K562 (cell line): ENCODE measurements around the gene TSPAN15. TPM values are rescaled to one million over a fixed set of nuclear protein-coding genes. Genes with fewer than 3 reads are reported as not detected.

Experiments used
- ARHGAP35 ChIP-seq: fragments of 450-650 bp; IDR thresholded peaks from 2 replicates; pipeline ENCODE4 v1.6.1; 2018; ENCODE audit not compliant: partially characterized antibody
- ATF6 ChIP-seq: sonication (generic); formaldehyde crosslinking; IDR thresholded peaks from 2 replicates; pipeline ENCODE4 v1.4.0; 2020; ENCODE audit warnings: mild to moderate bottlenecking, missing genetic modification reagents
- ELF2 ChIP-seq: fragments of 250-450 bp; sonication (Bioruptor Pico); IDR thresholded peaks from 2 replicates; pipeline ENCODE4 v1.5.0; 2021; ENCODE audit warnings: mild to moderate bottlenecking
- FOXJ2 ChIP-seq: fragments of 200-800 bp; sonication (Bioruptor generic); IDR thresholded peaks from 2 replicates; pipeline ENCODE4 v1.6.1; 2016; ENCODE audit warnings: missing genetic modification characterization, missing compliant biosample characterization
- GATA2 ChIP-seq: sonication (generic); formaldehyde crosslinking; IDR thresholded peaks from 2 replicates; pipeline ENCODE4 v1.4.0; 2020; ENCODE audit warnings: mild to moderate bottlenecking, missing genetic modification reagents
- HBP1 ChIP-seq: fragments of 450-650 bp; formaldehyde crosslinking; IDR thresholded peaks from 2 replicates; pipeline ENCODE4 v1.4.0; 2022; ENCODE audit warnings: missing genetic modification characterization
- HDAC2 ChIP-seq: fragments of 450-650 bp; IDR thresholded peaks from 2 replicates; pipeline ENCODE4 v1.6.1; 2016; ENCODE audit warnings: mild to moderate bottlenecking
- HDGF ChIP-seq: fragments of 450-650 bp; IDR thresholded peaks from 2 replicates; pipeline ENCODE4 v1.6.1; 2016
- HNRNPH1 ChIP-seq: fragments of 200-400 bp; formaldehyde crosslinking; optimal IDR thresholded peaks from 2 replicates; pipeline ENCODE3; 2017; ENCODE audit warnings: low read depth, mild to moderate bottlenecking, low read length, moderate library complexity
- KDM1A ChIP-seq, 2 experiments: fragments of 450-650 bp; IDR thresholded peaks; 2 replicates each; pipeline ENCODE4 v1.6.1; 2016; ENCODE audit warnings: mild to moderate bottlenecking in 2 of 2
- KLF10 ChIP-seq: fragments of 250-450 bp; sonication (Bioruptor Pico); IDR thresholded peaks from 2 replicates; pipeline ENCODE4 v1.6.1; 2021; ENCODE audit warnings: matching md5 sums
- NCOR1 ChIP-seq: fragments of 450-650 bp; IDR thresholded peaks from 2 replicates; pipeline ENCODE4 v1.6.1; 2016; ENCODE audit warnings: mild to moderate bottlenecking, moderate library complexity
- PHB2 ChIP-seq: fragments of 450-650 bp; IDR thresholded peaks from 2 replicates; pipeline ENCODE4 v1.6.1; 2017; ENCODE audit warnings: low read depth
- PTRF ChIP-seq: fragments of 450-650 bp; IDR thresholded peaks from 2 replicates; pipeline ENCODE4 v1.6.1; 2016; ENCODE audit warnings: mild to moderate bottlenecking, missing genetic modification characterization, missing compliant biosample characterization
- RCOR1 ChIP-seq, 2 experiments: IDR thresholded peaks; 2 replicates each; pipeline ENCODE4 v1.6.1; 2012; ENCODE audit warnings: low read depth in 2 of 2, low read length in 2 of 2, borderline replicate concordance in 1 of 2, improper control_type of control experiment in 1 of 2
- SRF ChIP-seq, 2 experiments: fragments of 250-450, 450-650 bp in 1 of 2; sonication (Bioruptor Pico) in 1 of 2; sonication (generic) in 1 of 2; formaldehyde crosslinking; IDR thresholded peaks; 2 replicates each; pipeline versions ENCODE4 v1.5.0 to v1.5.1; 2020 to 2022; ENCODE audit warnings: mild to moderate bottlenecking in 1 of 2, missing genetic modification reagents in 1 of 2
- TCF3 ChIP-seq: sonication (generic); formaldehyde crosslinking; IDR thresholded peaks from 2 replicates; pipeline ENCODE4 v1.4.0; 2020; ENCODE audit warnings: mild to moderate bottlenecking, missing genetic modification reagents
- THAP7 ChIP-seq: fragments of 250-450 bp; sonication (Bioruptor Pico); IDR thresholded peaks from 2 replicates; pipeline ENCODE4 v1.5.0; 2021
- THRB ChIP-seq: fragments of 450-650 bp; formaldehyde crosslinking; conservative IDR thresholded peaks from 2 replicates; pipeline ENCODE4 v1.4.0; 2022; ENCODE audit warnings: mild to moderate bottlenecking, missing genetic modification characterization
- YBX1 ChIP-seq: fragments of 450-650 bp; IDR thresholded peaks from 2 replicates; pipeline ENCODE4 v1.7.1; 2016; ENCODE audit warnings: mild to moderate bottlenecking
- ZBTB9 ChIP-seq: fragments of 450-650 bp; formaldehyde crosslinking; IDR thresholded peaks from 2 replicates; pipeline ENCODE4 v1.4.0; 2020; ENCODE audit warnings: mild to moderate bottlenecking, moderate library complexity
- ZNF174 ChIP-seq: fragments of 250-450 bp; sonication (Bioruptor Pico); IDR thresholded peaks from 2 replicates; pipeline ENCODE4 v1.4.0; 2020; ENCODE audit warnings: mild to moderate bottlenecking
- ZNF239 ChIP-seq: fragments of 250-450 bp; sonication (Bioruptor Pico); IDR thresholded peaks from 2 replicates; pipeline ENCODE4 v1.4.0; 2020; ENCODE audit warnings: mild to moderate bottlenecking
- ZNF436 ChIP-seq: fragments of 250-450, 450-650 bp; sonication (Bioruptor Pico); formaldehyde crosslinking; IDR thresholded peaks from 2 replicates; pipeline ENCODE4 v1.7.0; 2020; ENCODE audit warnings: mild to moderate bottlenecking
- ZNF584 ChIP-seq: fragments of 200-800 bp; sonication (Bioruptor generic); IDR thresholded peaks from 2 replicates; pipeline ENCODE4 v1.6.1; 2016; ENCODE audit warnings: low read depth, mild to moderate bottlenecking, missing genetic modification characterization, missing compliant biosample characterization
- ZNF699 ChIP-seq: fragments of 250-450 bp; sonication (Bioruptor Pico); IDR thresholded peaks from 2 replicates; pipeline ENCODE4 v1.8.0; 2021; ENCODE audit warnings: mild to moderate bottlenecking, moderate library complexity; ENCODE audit not compliant: insufficient replicate concordance
- polyA plus RNA-seq, 8 experiments: library from polyadenylated mRNA; depleted of rRNA in 4 of 8; stranded (reverse) in 5 of 8; unstranded in 3 of 8; fragments of >200 nt; fragmentation: Nextera tagmentation in 2 of 8; fragmentation: Illumina TruSeq in 1 of 8; extraction: Ambion mirVana in 2 of 8; extraction: Trizol in 1 of 8; gene quantifications; 2 replicates each; pipeline versions ENCODE4 v1.2.1 to v1.2.3, GENCODE V29; 2011 to 2014; ENCODE audit warnings: inconsistent platforms in 1 of 8, missing spikeins in 1 of 8
- total RNA-seq, 7 experiments: library from RNA; depleted of rRNA in 6 of 7; stranded (reverse); fragments of >200 nt in 6 of 7; fragmentation: Illumina TruSeq in 2 of 7; extraction: Trizol in 2 of 7; gene quantifications; 2 replicates each; pipeline versions ENCODE4 v1.2.1 to v1.2.3, GENCODE V29; 2011 to 2021; ENCODE audit warnings: low replicate concordance in 1 of 7

Gene TSPAN15
- total and polyA plus RNA-seq, 9 of the 15 experiments (the other 6 are each of a cell fraction or from before 2014, with no cell fraction given), result 0.33 to 1.0 (median 0.45) TPM; not detected in 2

- TF ChIP-seq RCOR1 (IDR thresholded peaks at IDR 0.05; ENCODE audit: borderline replicate concordance in 1 of 2, low read depth in 2 of 2, low read length in 2 of 2) (peak in 1 of 2 experiments; percentile 85; a peak in 2 of 4 replicates), NCOR1 (peak; percentile 53; the same call in 1 of the 2 replicates), ZBTB9 (CRISPR knock-in tag) (no peak), PTRF (tag) (no peak), ZNF699 (no peak), YBX1 (no peak), TCF3 (CRISPR knock-in tag) (peak; percentile 39), ZNF436 (no peak), THRB (no peak), KLF10 (no peak), ELF2 (no peak), ATF6 (CRISPR knock-in tag) (no peak), HDGF (no peak), FOXJ2 (tag) (no peak), ZNF239 (no peak), ARHGAP35 (no peak), PHB2 (no peak), HNRNPH1 (no peak), THAP7 (CRISPR knock-in tag) (no peak), SRF (CRISPR knock-in tag; IDR thresholded peaks at IDR 0.05) (no peak), ZNF174 (CRISPR knock-in tag) (no peak), HBP1 (no peak), KDM1A (IDR thresholded peaks at IDR 0.05) (peak; percentile 91 to 93), HDAC2 (peak; percentile 79; the same call in 1 of the 2 replicates), ZNF584 (CRISPR knock-in tag) (no peak), GATA2 (CRISPR knock-in tag) (no peak)
These were observed 39.8 kb upstream of the TSPAN15 start (continued) for GRCh38 chr10:69411476-69411875.
